GM21723 (cell line): ENCODE data around the gene CRABP2.
A peak's percentile ranks its signal among the peaks of the same experiment; 100 is the strongest.

Experiments used
- ATAC-seq: cut with Tn5 transposase; IDR thresholded peaks from one replicate; pipeline ENCODE4 v1.9.1; 2021; ENCODE audit warnings: mild to moderate bottlenecking, moderate library complexity; ENCODE audit not compliant: unreplicated experiment

Gene CRABP2

GRCh38 chr1:156691665-156692440, 13.5 kb downstream of the CRABP2 start:
- ATAC-seq = no peak

- no peak for ATAC-seq
Observed at GRCh38 chr1:156691191-156691590, 14.2 kb downstream of the CRABP2 start.

GRCh38 chr1:156690675-156691036, 14.7 kb downstream of the CRABP2 start:
- ATAC-seq = no peak

- ATAC-seq = no peak
Observed at GRCh38 chr1:156689953-156690674, 15.3 kb downstream of the CRABP2 start.

- peak; percentile 62 for ATAC-seq
Observed at GRCh38 chr1:156689035-156689952, 16.1 kb downstream of the CRABP2 start.

GRCh38 chr1:156684227-156684782, 21.1 kb downstream of the CRABP2 start:
- no peak for ATAC-seq

- ATAC-seq = no peak
Observed at GRCh38 chr1:156682166-156682890, 23.1 kb downstream of the CRABP2 start.

- no peak for ATAC-seq
Observed at GRCh38 chr1:156681196-156681960, 24.0 kb downstream of the CRABP2 start.

GRCh38 chr1:156680056-156680455, 25.3 kb downstream of the CRABP2 start:
- ATAC-seq = no peak

- ATAC-seq = no peak
Observed at GRCh38 chr1:156677616-156678596, 27.5 kb downstream of the CRABP2 start.

- ATAC-seq = no peak
Observed at GRCh38 chr1:156676820-156677615, 28.4 kb downstream of the CRABP2 start, which contains the start of gene NES. Gene NES, minus strand, starts transcription at chr1:156677407. Its CDS starts 143 bp downstream, at chr1:156677264.

- ATAC-seq = no peak
Observed at GRCh38 chr1:156676114-156676819, 29.1 kb downstream of the CRABP2 start.

- ATAC-seq = no peak
Observed at GRCh38 chr1:156675210-156676113, 29.9 kb downstream of the CRABP2 start.

- ATAC-seq = no peak
Observed at GRCh38 chr1:156673387-156674121, 31.8 kb downstream of the CRABP2 start.

- ATAC-seq = no peak
Observed at GRCh38 chr1:156671804-156672203, 33.6 kb downstream of the CRABP2 start.
